OCI-LY1 (cell line): ENCODE measurements around the gene ACOT9.

Experiments used
- H2AFZ ChIP-seq: fragments of 200-600 bp; sonication (generic), shearing (Covaris generic); 2 replicates; pipeline ENCODE4 v1.6.0; 2014; ENCODE audit warnings: antibody characterized with exemption, mild to moderate bottlenecking, low read length
- H3F3A ChIP-seq: fragments of 200-600 bp; sonication (generic), shearing (Covaris generic); 2 replicates; pipeline ENCODE4 v1.6.0; 2014; ENCODE audit warnings: mild to moderate bottlenecking, antibody characterized with exemption, low read length, moderate library complexity; ENCODE audit not compliant: insufficient read depth
- H3K27ac ChIP-seq: fragments of 200-600 bp; sonication (generic); 2 replicates; pipeline ENCODE4 v1.5.1; 2014; ENCODE audit warnings: low read length, mixed run types, mild to moderate bottlenecking, low read depth; ENCODE audit not compliant: poor library complexity, severe bottlenecking
- H3K27me3 ChIP-seq: fragments of 200-600 bp; sonication (generic); 2 replicates; pipeline ENCODE4 v1.6.0; 2014; ENCODE audit warnings: antibody characterized with exemption, mild to moderate bottlenecking, low read length, moderate library complexity; ENCODE audit not compliant: insufficient read depth
- H3K36me3 ChIP-seq: fragments of 200-600 bp; sonication (generic); 2 replicates; pipeline ENCODE4 v1.6.1; 2014; ENCODE audit warnings: mild to moderate bottlenecking, antibody characterized with exemption, low read length, moderate library complexity, mixed read lengths; ENCODE audit not compliant: insufficient read depth
- H3K4me1 ChIP-seq: fragments of 200-600 bp; sonication (generic); 2 replicates; pipeline ENCODE4 v1.5.1; 2014; ENCODE audit warnings: mild to moderate bottlenecking, low read length, moderate library complexity; ENCODE audit not compliant: insufficient read depth, severe bottlenecking
- H3K4me2 ChIP-seq: fragments of 200-600 bp; sonication (generic), shearing (Covaris generic); 2 replicates; pipeline ENCODE4 v1.6.1; 2014; ENCODE audit warnings: low read length
- H3K4me3 ChIP-seq: fragments of 200-600 bp; sonication (generic); 2 replicates; pipeline ENCODE4 v1.5.1; 2014; ENCODE audit warnings: low read length, low read depth, mild to moderate bottlenecking, mixed read lengths; ENCODE audit not compliant: poor library complexity, severe bottlenecking
- H3K79me2 ChIP-seq: fragments of 200-600 bp; shearing (Covaris generic); 2 replicates; pipeline ENCODE4 v1.6.1; 2016; ENCODE audit warnings: mixed run types, low read length, mixed read lengths; ENCODE audit not compliant: insufficient read depth
- H3K9ac ChIP-seq: fragments of 200-600 bp; sonication (generic), shearing (Covaris generic); 2 replicates; pipeline ENCODE4 v1.6.1; 2014; ENCODE audit warnings: mild to moderate bottlenecking, low read length, mixed read lengths
- H3K9me2 ChIP-seq: fragments of 200-600 bp; sonication (generic), shearing (Covaris generic); 2 replicates; pipeline ENCODE4 v1.6.1; 2014; ENCODE audit warnings: low read depth, mild to moderate bottlenecking, low read length, mixed read lengths
- H3K9me3 ChIP-seq: fragments of 200-600 bp; shearing (Covaris generic); 2 replicates; pipeline ENCODE4 v1.6.1; 2014; ENCODE audit warnings: low read length, mixed read lengths
- H4K20me1 ChIP-seq: fragments of 200-600 bp; sonication (generic), shearing (Covaris generic); 2 replicates; pipeline ENCODE4 v1.6.0; 2016; ENCODE audit warnings: mild to moderate bottlenecking, low read length; ENCODE audit not compliant: insufficient read depth
- CTCF ChIP-seq: fragments of 200-600 bp; sonication (generic), shearing (Covaris generic); IDR thresholded peaks from 2 replicates; pipeline ENCODE4 v1.5.1; 2017; ENCODE audit warnings: mild to moderate bottlenecking, antibody characterized with exemption, low read length, moderate library complexity, mixed read lengths
- EZH2 ChIP-seq: fragments of 200-600 bp; sonication (generic), shearing (Covaris generic); IDR thresholded peaks from 2 replicates; pipeline ENCODE4 v1.8.0; 2017; ENCODE audit warnings: borderline replicate concordance, mixed run types, mild to moderate bottlenecking, antibody characterized with exemption, low read length, moderate library complexity, mixed read lengths

The ACOT9 gene

GRCh38 chrX:23788946-23789345 is 45.9 kb upstream of the ACOT9 start:
- Histone ChIP-seq H3K9me2 (no peaks in the 10 kb centered on the region), H3K79me2 (no peaks in the 10 kb centered on the region), H3K27me3 (no peaks in the 10 kb centered on the region), H3K9me3 (no peaks in the 10 kb centered on the region), H3K36me3 (peaks cover 25% of the 10 kb centered on the region), H4K20me1 (no peaks in the 10 kb centered on the region), H3K9ac (no peak overlapping the region), H3F3A (no peaks in the 10 kb centered on the region), H3K4me1 (peaks cover 15% of the 10 kb centered on the region), H3K27ac (no peak overlapping the region), H2AFZ (no peak overlapping the region), H3K4me2 (no peak overlapping the region), H3K4me3 (no peak overlapping the region)
- no peak for TF ChIP-seq EZH2
- no peak for TF ChIP-seq CTCF

GRCh38 chrX:23788521-23788920 is 45.4 kb upstream of the ACOT9 start:
- Histone ChIP-seq H3K4me2 (no peak overlapping the region), H3F3A (no peaks in the 10 kb centered on the region), H3K4me1 (peaks cover 15% of the 10 kb centered on the region), H3K4me3 (no peak overlapping the region), H4K20me1 (no peaks in the 10 kb centered on the region), H3K79me2 (no peaks in the 10 kb centered on the region), H3K36me3 (peaks cover 29% of the 10 kb centered on the region), H3K9ac (no peak overlapping the region), H3K27ac (no peak overlapping the region), H3K9me2 (no peaks in the 10 kb centered on the region), H2AFZ (no peak overlapping the region), H3K9me3 (no peaks in the 10 kb centered on the region), H3K27me3 (no peaks in the 10 kb centered on the region)
- no peak for TF ChIP-seq CTCF
- TF ChIP-seq EZH2 = no peak

- Histone ChIP-seq H2AFZ (no peak overlapping the region), H3K4me3 (no peak overlapping the region), H3K36me3 (peaks cover 30% of the 10 kb centered on the region), H4K20me1 (no peaks in the 10 kb centered on the region), H3K9me2 (no peaks in the 10 kb centered on the region), H3K79me2 (no peaks in the 10 kb centered on the region), H3K9me3 (no peaks in the 10 kb centered on the region), H3F3A (no peaks in the 10 kb centered on the region), H3K4me2 (no peak overlapping the region), H3K4me1 (peaks cover 15% of the 10 kb centered on the region), H3K27me3 (no peaks in the 10 kb centered on the region), H3K9ac (no peak overlapping the region), H3K27ac (no peak overlapping the region)
- TF ChIP-seq EZH2 (no peak), CTCF (no peak)
Observed at GRCh38 chrX:23787745-23788118, 44.7 kb upstream of the ACOT9 start.
